Neural cell (in vitro differentiated cells): Measurements from ENCODE around the gene RNLS. TPM values are rescaled to one million over a fixed set of nuclear protein-coding genes. Genes with fewer than 3 reads are reported as not detected.

ENCODE experiments used
- H2AFZ ChIP-seq: fragments of 200-600, 300-800 bp; sonication (generic), shearing (Covaris generic); 2 replicates; pipeline ENCODE4 v1.6.0; 2014; ENCODE audit warnings: low read depth, mild to moderate bottlenecking, antibody characterized with exemption, low read length, moderate library complexity
- H3F3A ChIP-seq: fragments of 200-600 bp; shearing (Covaris generic); 2 replicates; pipeline ENCODE4 v1.6.1; 2016; ENCODE audit warnings: mild to moderate bottlenecking, moderate library complexity, mixed read lengths, antibody characterized with exemption, low read length; ENCODE audit not compliant: insufficient read depth, poor library complexity, severe bottlenecking
- H3K27ac ChIP-seq: fragments of 200-600, 300-800 bp; sonication (generic), shearing (Covaris generic); 2 replicates; pipeline ENCODE4 v1.5.1; 2014; ENCODE audit warnings: mild to moderate bottlenecking, low read length, moderate library complexity
- H3K27me3 ChIP-seq: fragments of 300-800, 200-600 bp; sonication (generic), shearing (Covaris generic); 2 replicates; pipeline ENCODE4 v1.6.0; 2014; ENCODE audit warnings: mild to moderate bottlenecking, low read depth, low read length, moderate library complexity; ENCODE audit not compliant: insufficient read depth
- H3K36me3 ChIP-seq: fragments of 300-800, 200-600 bp; sonication (generic), shearing (Covaris generic); 2 replicates; pipeline ENCODE4 v1.5.1; 2014; ENCODE audit warnings: mild to moderate bottlenecking, antibody characterized with exemption, low read length, moderate library complexity; ENCODE audit not compliant: insufficient read depth
- H3K4me2 ChIP-seq: fragments of 300-800, 200-600 bp; sonication (generic), shearing (Covaris generic); 2 replicates; pipeline ENCODE4 v1.6.0; 2014; ENCODE audit warnings: mild to moderate bottlenecking, low read length
- H3K4me3 ChIP-seq: fragments of 300-800, 200-600 bp; sonication (generic), shearing (Covaris generic); 2 replicates; pipeline ENCODE4 v1.5.1; 2014; ENCODE audit warnings: mild to moderate bottlenecking, low read length, moderate library complexity
- H3K79me2 ChIP-seq: fragments of 200-600 bp; shearing (Covaris generic); replicated peaks from 2 replicates; pipeline ENCODE4 v1.6.0; 2014; ENCODE audit warnings: mild to moderate bottlenecking, low read length, moderate library complexity; ENCODE audit not compliant: insufficient read depth
- H3K9ac ChIP-seq: fragments of 300-800, 200-600 bp; sonication (generic), shearing (Covaris generic); 2 replicates; pipeline ENCODE4 v1.6.1; 2016; ENCODE audit warnings: mild to moderate bottlenecking, low read length, mixed read lengths
- H3K9me2 ChIP-seq: fragments of 200-600 bp; shearing (Covaris generic); 2 replicates; pipeline ENCODE4 v1.6.1; 2016; ENCODE audit warnings: mild to moderate bottlenecking, low read length, mixed read lengths; ENCODE audit not compliant: insufficient read depth
- H3K9me3 ChIP-seq: fragments of 200-600, 300-800 bp; sonication (generic), shearing (Covaris generic); 2 replicates; pipeline ENCODE4 v1.6.1; 2016; ENCODE audit warnings: mild to moderate bottlenecking, mixed run types, low read length, moderate library complexity, mixed read lengths
- H4K20me1 ChIP-seq: fragments of 200-600 bp; shearing (Covaris generic); 2 replicates; pipeline ENCODE4 v1.6.1; 2016; ENCODE audit warnings: mild to moderate bottlenecking, mixed run types; ENCODE audit not compliant: insufficient read depth
- EP300 ChIP-seq: fragments of 450-650 bp; conservative IDR thresholded peaks from 2 replicates; pipeline ENCODE4 v1.6.1; 2014; ENCODE audit warnings: antibody characterized with exemption, mild to moderate bottlenecking, moderate library complexity; ENCODE audit not compliant: poor library complexity, severe bottlenecking
- EZH2 ChIP-seq: fragments of 200-600, 300-800 bp; shearing (Covaris generic), sonication (generic); IDR thresholded peaks from 2 replicates; pipeline ENCODE4 v1.6.1; 2014; ENCODE audit warnings: antibody characterized with exemption, low read length, borderline replicate concordance, mild to moderate bottlenecking; ENCODE audit not compliant: insufficient read depth, poor library complexity, severe bottlenecking
- MXI1 ChIP-seq: fragments of 450-650 bp; conservative IDR thresholded peaks from 2 replicates; pipeline ENCODE4 v1.6.1; 2014; ENCODE audit warnings: antibody characterized with exemption, mild to moderate bottlenecking; ENCODE audit not compliant: poor library complexity, severe bottlenecking
- POLR2AphosphoS5 ChIP-seq: IDR thresholded peaks from 2 replicates; pipeline ENCODE4 v1.6.1; 2012
- RAD21 ChIP-seq: fragments of 450-650 bp; conservative IDR thresholded peaks from 2 replicates; pipeline ENCODE4 v1.6.1; 2014; ENCODE audit warnings: antibody characterized with exemption, mild to moderate bottlenecking, moderate library complexity
- SMC3 ChIP-seq: fragments of 450-650 bp; conservative IDR thresholded peaks from 2 replicates; pipeline ENCODE4 v1.6.1; 2014; ENCODE audit warnings: antibody characterized with exemption, mild to moderate bottlenecking, moderate library complexity; ENCODE audit not compliant: poor library complexity
- TAF1 ChIP-seq: IDR thresholded peaks from 2 replicates; pipeline ENCODE4 v1.6.1; 2012; ENCODE audit warnings: low read depth
- polyA plus RNA-seq: library from polyadenylated mRNA; depleted of rRNA; stranded (reverse); fragments of >200 nt; gene quantifications from 2 replicates; pipeline ENCODE4 v1.2.3, GENCODE V29; 2014
- TF ChIP-seq, protein P1 (sequence below): fragments of 450-650 bp; IDR thresholded peaks from 2 replicates; pipeline ENCODE4 v1.5.1; 2014; ENCODE audit warnings: antibody characterized with exemption, mild to moderate bottlenecking, moderate library complexity; ENCODE audit not compliant: poor library complexity, severe bottlenecking
- TF ChIP-seq, protein P2 (sequence below): IDR thresholded peaks from 2 replicates; pipeline ENCODE4 v1.6.1; 2012; ENCODE audit warnings: borderline replicate concordance

RNLS gene
- polyA plus RNA-seq, 1 donor from 2014 or later: 0.20 TPM

DNA sequence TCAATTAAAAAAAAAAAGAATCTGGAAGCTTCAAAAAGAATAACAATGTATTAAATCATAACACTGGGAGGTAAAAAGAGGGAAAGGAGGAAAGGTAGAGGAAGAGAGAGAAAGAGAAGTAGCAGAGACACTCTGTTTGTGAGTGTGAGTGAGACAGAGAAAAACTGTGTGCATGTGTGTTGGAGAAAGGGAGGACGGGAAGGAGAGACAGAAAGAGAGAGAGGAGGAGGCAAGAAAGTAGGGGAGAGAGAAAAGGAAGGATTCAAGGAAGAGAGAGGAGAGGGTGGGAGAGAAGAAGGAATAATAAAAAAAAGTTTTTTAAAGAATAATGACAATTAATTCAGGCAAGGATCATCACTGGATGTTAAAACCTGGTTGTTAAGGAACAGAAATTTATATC, 77.9 kb downstream of the RNLS start:
- Histone ChIP-seq H3K9ac (no peak overlapping the region), H3K27me3 (no peaks in the 10 kb centered on the region), H3K4me2 (no peak overlapping the region), H4K20me1 (no peaks in the 10 kb centered on the region), H2AFZ (no peak overlapping the region), H3K27ac (no peak overlapping the region), H3F3A (no peaks in the 10 kb centered on the region), H3K4me3 (no peak overlapping the region), H3K36me3 (no peaks in the 10 kb centered on the region), H3K9me3 (no peaks in the 10 kb centered on the region), H3K9me2 (no peaks in the 10 kb centered on the region), H3K79me2 (no peaks in the 10 kb centered on the region)
- TF ChIP-seq POLR2AphosphoS5 (no peak), EZH2 (no peak), EP300 (no peak), TAF1 (no peak), SMC3 (no peak), RAD21 (no peak), MXI1 (no peak)
- TF ChIP-seq, protein P1, sequence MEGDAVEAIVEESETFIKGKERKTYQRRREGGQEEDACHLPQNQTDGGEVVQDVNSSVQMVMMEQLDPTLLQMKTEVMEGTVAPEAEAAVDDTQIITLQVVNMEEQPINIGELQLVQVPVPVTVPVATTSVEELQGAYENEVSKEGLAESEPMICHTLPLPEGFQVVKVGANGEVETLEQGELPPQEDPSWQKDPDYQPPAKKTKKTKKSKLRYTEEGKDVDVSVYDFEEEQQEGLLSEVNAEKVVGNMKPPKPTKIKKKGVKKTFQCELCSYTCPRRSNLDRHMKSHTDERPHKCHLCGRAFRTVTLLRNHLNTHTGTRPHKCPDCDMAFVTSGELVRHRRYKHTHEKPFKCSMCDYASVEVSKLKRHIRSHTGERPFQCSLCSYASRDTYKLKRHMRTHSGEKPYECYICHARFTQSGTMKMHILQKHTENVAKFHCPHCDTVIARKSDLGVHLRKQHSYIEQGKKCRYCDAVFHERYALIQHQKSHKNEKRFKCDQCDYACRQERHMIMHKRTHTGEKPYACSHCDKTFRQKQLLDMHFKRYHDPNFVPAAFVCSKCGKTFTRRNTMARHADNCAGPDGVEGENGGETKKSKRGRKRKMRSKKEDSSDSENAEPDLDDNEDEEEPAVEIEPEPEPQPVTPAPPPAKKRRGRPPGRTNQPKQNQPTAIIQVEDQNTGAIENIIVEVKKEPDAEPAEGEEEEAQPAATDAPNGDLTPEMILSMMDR: no peak
- TF ChIP-seq, protein P2, sequence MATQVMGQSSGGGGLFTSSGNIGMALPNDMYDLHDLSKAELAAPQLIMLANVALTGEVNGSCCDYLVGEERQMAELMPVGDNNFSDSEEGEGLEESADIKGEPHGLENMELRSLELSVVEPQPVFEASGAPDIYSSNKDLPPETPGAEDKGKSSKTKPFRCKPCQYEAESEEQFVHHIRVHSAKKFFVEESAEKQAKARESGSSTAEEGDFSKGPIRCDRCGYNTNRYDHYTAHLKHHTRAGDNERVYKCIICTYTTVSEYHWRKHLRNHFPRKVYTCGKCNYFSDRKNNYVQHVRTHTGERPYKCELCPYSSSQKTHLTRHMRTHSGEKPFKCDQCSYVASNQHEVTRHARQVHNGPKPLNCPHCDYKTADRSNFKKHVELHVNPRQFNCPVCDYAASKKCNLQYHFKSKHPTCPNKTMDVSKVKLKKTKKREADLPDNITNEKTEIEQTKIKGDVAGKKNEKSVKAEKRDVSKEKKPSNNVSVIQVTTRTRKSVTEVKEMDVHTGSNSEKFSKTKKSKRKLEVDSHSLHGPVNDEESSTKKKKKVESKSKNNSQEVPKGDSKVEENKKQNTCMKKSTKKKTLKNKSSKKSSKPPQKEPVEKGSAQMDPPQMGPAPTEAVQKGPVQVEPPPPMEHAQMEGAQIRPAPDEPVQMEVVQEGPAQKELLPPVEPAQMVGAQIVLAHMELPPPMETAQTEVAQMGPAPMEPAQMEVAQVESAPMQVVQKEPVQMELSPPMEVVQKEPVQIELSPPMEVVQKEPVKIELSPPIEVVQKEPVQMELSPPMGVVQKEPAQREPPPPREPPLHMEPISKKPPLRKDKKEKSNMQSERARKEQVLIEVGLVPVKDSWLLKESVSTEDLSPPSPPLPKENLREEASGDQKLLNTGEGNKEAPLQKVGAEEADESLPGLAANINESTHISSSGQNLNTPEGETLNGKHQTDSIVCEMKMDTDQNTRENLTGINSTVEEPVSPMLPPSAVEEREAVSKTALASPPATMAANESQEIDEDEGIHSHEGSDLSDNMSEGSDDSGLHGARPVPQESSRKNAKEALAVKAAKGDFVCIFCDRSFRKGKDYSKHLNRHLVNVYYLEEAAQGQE: no peak

DNA sequence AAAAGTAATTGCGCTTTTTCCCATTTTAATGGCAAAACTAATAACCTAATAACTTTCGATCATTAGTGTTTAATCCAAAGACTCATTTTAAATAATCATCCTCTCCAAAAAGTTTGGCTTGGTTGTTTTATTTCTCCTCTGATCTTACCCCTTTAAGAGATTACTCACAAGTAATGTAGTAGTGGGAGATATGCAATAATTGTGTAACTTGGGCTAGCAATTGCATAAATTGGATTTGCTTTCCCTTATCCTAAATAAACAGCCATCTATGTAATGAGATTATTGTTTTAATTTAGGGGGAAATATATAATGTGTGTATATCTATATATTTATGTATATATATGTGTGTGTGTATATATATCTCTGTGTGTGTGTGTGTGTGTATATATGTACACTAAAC, 82.5 kb downstream of the RNLS start:
- Histone ChIP-seq H3K27me3 (no peaks in the 10 kb centered on the region), H3K9me3 (no peaks in the 10 kb centered on the region), H3K27ac (no peak overlapping the region), H2AFZ (no peak overlapping the region), H3K36me3 (no peaks in the 10 kb centered on the region), H3K4me3 (no peak overlapping the region), H3K9me2 (no peaks in the 10 kb centered on the region), H3K9ac (no peak overlapping the region), H3K4me2 (no peak overlapping the region), H4K20me1 (no peaks in the 10 kb centered on the region), H3K79me2 (no peaks in the 10 kb centered on the region), H3F3A (no peaks in the 10 kb centered on the region)
- TF ChIP-seq SMC3 (no peak), EP300 (no peak), EZH2 (no peak), MXI1 (no peak), POLR2AphosphoS5 (no peak), RAD21 (no peak), TAF1 (no peak)
- TF ChIP-seq, protein P1: no peak
- TF ChIP-seq, protein P2: no peak
